Suprapubic skin (tissue), 4 donors: Measurements from ENCODE around the gene HRH4. TPM values are rescaled to one million over a fixed set of nuclear protein-coding genes. Genes with fewer than 3 reads are reported as not detected.

Experiments used
- DNase-seq, 2 donors: peaks; one replicate each; pipeline ENCODE4 v3.0.0-alpha.2; 2019; ENCODE audit warnings: low spot score in 2 of 2
- H3K27ac ChIP-seq: fragments of 200-600 bp; sonication (generic); one replicate; pipeline ENCODE4 v1.5.1; 2019
- H3K27me3 ChIP-seq: fragments of 200-600 bp; sonication (generic); one replicate; pipeline ENCODE4 v1.5.1; 2019
- H3K36me3 ChIP-seq: fragments of 200-600 bp; sonication (generic); one replicate; pipeline ENCODE4 v1.5.1; 2019
- H3K4me1 ChIP-seq: fragments of 200-600 bp; sonication (generic); one replicate; pipeline ENCODE4 v1.5.1; 2019
- H3K4me3 ChIP-seq: fragments of 200-600 bp; sonication (generic); one replicate; pipeline ENCODE4 v1.5.1; 2019; ENCODE audit warnings: mild to moderate bottlenecking
- H3K9me3 ChIP-seq: fragments of 200-600 bp; sonication (generic); one replicate; pipeline ENCODE4 v1.5.1; 2019
- EP300 ChIP-seq: sonication (generic); formaldehyde crosslinking; IDR thresholded peaks from one replicate; pipeline ENCODE4 v1.6.1; 2017; ENCODE audit warnings: antibody characterized with exemption
- POLR2A ChIP-seq, 2 donors: fragments of 450-650 bp; IDR thresholded peaks; one replicate each; pipeline ENCODE4 v1.6.1; 2017; ENCODE audit warnings: antibody characterized with exemption in 2 of 2, mild to moderate bottlenecking in 2 of 2, moderate library complexity in 2 of 2
- POLR2AphosphoS5 ChIP-seq, 3 donors: sonication (generic); formaldehyde crosslinking; IDR thresholded peaks; one replicate each; pipeline ENCODE4 v1.6.1; 2017; ENCODE audit warnings: antibody characterized with exemption in 3 of 3
- WGBS: methylation state at CpG from one replicate; pipeline ENCODE4 v1.1.5; 2018; 5-methylcytosine and 5-hydroxymethylcytosine counted together
- total RNA-seq, 4 donors: library from RNA; depleted of rRNA; stranded (reverse); fragments of >200 nt; gene quantifications; one replicate each; pipeline ENCODE4 v1.1.0, GENCODE V29; 2016
- TF ChIP-seq, protein P1 (sequence below), 2 donors: fragments of 200-600 bp in 1 of 2; fragments of 450-650 bp in 1 of 2; sonication (generic) in 1 of 2; IDR thresholded peaks; one replicate each; pipeline ENCODE4 v1.5.1; 2016 to 2019; ENCODE audit warnings: antibody characterized with exemption in 2 of 2, mild to moderate bottlenecking in 1 of 2, moderate library complexity in 1 of 2

Gene HRH4
- total RNA-seq, 4 donors from 2014 or later: 0.40 TPM; not detected in 3

DNA sequence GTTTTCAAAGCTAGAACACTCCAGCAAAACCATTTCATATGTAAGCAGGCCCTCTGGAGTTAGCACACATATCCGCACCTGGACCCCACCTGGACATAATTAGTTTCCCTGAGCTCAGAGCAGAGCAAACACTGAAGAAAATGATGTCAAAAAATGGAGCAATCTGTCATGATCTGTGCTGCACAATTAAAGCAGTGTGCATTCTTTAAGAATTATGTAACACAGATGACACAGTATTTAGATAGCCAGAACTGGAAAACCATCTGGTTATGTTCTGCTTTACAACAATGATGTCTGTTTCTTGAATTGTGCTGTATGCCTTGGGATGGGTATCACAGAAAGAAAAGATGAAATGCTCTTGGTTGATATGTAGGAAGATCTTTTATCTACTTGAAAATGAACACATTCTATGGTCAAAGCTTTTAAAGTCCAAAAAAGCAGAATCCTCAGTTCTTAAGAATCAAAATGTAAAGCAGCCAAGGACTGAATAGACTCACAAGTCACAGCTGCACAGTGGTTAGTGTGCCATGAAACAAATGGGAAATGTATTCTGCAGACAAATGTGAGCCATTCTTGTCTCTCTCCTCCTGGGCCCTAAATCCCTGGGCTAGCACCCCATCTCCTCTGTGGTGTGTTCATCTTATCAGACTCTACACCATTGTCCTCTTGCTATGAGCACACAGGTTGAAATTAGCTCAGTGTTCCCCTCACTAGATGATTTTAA is 36.8 kb downstream of the HRH4 start:
- Histone ChIP-seq H3K4me3 (no peak overlapping the region), H3K27me3 (no peaks in the 10 kb centered on the region), H3K27ac (no peak overlapping the region), H3K9me3 (no peaks in the 10 kb centered on the region), H3K36me3 (no peaks in the 10 kb centered on the region), H3K4me1 (no peaks in the 10 kb centered on the region)
- 67% methylated on average over 1 of the region's 1 CpG for WGBS
- no peak for DNase-seq
- TF ChIP-seq POLR2AphosphoS5 (IDR thresholded peaks at IDR 0.05): no peak

DNA sequence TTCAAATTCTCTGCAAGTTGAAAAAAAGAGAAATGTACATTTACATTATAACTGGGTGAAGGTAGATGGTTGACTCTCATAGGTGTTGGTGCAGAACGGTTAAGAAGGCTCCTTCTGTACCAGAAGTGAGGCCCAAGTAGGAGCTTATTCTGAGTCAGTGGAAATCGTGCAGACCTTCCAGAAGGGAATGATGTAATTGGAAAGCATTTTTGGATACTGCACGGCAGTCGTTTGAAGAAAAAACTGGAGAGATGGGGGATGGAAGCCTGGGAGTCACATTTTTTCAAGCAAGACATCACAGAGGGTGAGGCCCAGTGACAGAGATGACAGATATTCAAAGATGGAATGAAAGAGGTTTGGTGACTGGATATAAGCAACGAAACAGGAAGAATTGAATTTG is 39.4 kb downstream of the HRH4 start:
- Histone ChIP-seq H3K27me3 (no peaks in the 10 kb centered on the region), H3K9me3 (no peaks in the 10 kb centered on the region), H3K27ac (no peak overlapping the region), H3K4me3 (no peak overlapping the region), H3K36me3 (no peaks in the 10 kb centered on the region), H3K4me1 (no peaks in the 10 kb centered on the region)
- 58% methylated on average over 5 of the region's 5 CpGs for WGBS
- TF ChIP-seq POLR2A (IDR thresholded peaks at IDR 0.05) (no peak), EP300 (no peak), POLR2AphosphoS5 (IDR thresholded peaks at IDR 0.05) (no peak)
- TF ChIP-seq, protein P1, sequence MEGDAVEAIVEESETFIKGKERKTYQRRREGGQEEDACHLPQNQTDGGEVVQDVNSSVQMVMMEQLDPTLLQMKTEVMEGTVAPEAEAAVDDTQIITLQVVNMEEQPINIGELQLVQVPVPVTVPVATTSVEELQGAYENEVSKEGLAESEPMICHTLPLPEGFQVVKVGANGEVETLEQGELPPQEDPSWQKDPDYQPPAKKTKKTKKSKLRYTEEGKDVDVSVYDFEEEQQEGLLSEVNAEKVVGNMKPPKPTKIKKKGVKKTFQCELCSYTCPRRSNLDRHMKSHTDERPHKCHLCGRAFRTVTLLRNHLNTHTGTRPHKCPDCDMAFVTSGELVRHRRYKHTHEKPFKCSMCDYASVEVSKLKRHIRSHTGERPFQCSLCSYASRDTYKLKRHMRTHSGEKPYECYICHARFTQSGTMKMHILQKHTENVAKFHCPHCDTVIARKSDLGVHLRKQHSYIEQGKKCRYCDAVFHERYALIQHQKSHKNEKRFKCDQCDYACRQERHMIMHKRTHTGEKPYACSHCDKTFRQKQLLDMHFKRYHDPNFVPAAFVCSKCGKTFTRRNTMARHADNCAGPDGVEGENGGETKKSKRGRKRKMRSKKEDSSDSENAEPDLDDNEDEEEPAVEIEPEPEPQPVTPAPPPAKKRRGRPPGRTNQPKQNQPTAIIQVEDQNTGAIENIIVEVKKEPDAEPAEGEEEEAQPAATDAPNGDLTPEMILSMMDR (IDR thresholded peaks at IDR 0.05): no peak
- DNase-seq: no peak

DNA sequence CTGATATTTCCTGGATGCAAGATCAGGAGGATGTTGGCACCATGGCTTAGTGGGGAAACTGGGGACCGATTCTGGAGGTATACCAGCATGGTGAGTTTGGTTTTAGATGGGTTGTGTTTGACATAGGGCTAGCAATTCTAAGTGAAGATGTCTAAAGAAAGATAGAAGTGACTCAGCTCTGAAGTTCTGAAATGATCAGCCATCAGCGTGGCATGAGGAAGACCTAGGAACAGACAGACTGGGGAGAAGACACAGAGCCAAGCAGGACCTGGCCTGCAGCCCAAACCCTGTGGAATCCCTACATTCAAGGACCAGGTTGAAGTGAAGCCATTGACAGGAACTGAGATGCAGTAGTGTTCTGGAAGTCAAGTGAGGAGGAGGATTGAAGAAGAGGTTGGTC is 39.8 kb downstream of the HRH4 start:
- no peaks in the 10 kb centered on the region for H3K27me3 ChIP-seq
- WGBS: 80% methylated on average over 2 of the region's 2 CpGs
- TF ChIP-seq POLR2A (IDR thresholded peaks at IDR 0.05) (no peak), POLR2AphosphoS5 (IDR thresholded peaks at IDR 0.05) (no peak), EP300 (no peak)

GRCh38 chr18:24500766-24501165 is 40.3 kb downstream of the HRH4 start:
- H3K27me3 ChIP-seq: no peaks in the 10 kb centered on the region
- no peaks in the 10 kb centered on the region for H3K36me3 ChIP-seq
- DNase-seq: no peak
- no peaks in the 10 kb centered on the region for H3K9me3 ChIP-seq
- 88% methylated on average over 6 of the region's 6 CpGs for WGBS
- H3K27ac ChIP-seq: no peak overlapping the region
- no peak for TF ChIP-seq EP300
- TF ChIP-seq POLR2AphosphoS5 (IDR thresholded peaks at IDR 0.05): no peak
- TF ChIP-seq POLR2A (IDR thresholded peaks at IDR 0.05): no peak
- TF ChIP-seq, protein P1 (IDR thresholded peaks at IDR 0.05): no peak
- no peak overlapping the region for H3K4me3 ChIP-seq
- no peaks in the 10 kb centered on the region for H3K4me1 ChIP-seq

More for the DNA sequence above, 39.8 kb downstream of the HRH4 start:
- Histone ChIP-seq H3K4me1 (no peaks in the 10 kb centered on the region), H3K36me3 (no peaks in the 10 kb centered on the region), H3K9me3 (no peaks in the 10 kb centered on the region), H3K27ac (no peak overlapping the region), H3K4me3 (no peak overlapping the region)
- no peak for DNase-seq

DNA sequence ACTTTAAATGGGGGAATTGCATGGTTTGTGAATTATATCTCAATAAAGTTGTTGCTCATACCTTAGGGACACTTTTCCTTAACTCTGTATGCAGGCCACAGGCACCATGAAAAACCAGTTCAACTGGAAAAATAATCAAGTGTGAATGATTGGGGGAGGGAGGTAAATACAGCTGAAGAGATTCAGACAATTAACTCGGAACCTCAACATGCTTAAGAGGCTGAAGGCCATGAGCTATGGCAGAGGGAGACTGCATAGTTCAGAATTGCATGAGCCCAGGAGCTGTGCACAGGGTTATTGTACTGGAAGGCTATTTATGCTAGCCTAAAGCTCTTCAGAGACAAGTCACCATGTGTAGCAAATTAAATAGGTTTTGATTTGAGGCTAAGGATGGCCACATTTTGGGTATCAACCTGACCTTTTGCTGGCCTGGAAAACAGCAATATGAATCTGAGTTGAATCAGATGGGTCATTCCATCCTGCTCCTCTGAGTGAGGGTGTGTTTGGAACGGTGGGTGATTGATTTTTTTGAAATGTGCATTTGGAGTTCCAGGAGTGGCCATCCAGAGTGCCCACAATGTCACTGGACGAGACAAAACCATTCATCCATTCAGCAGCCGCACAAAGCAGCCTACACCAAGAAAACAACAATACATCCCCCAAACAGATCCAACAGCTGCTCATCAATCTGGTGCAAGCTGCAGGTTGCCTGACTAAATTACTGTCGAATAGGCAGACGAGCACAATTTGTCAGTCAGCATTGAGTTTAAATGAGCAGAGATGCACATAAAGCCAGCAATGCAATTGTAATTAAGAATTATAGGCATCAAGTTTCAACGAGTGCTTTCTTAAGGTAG is 42.5 kb downstream of the HRH4 start:
- no peaks in the 10 kb centered on the region for H3K36me3 ChIP-seq
- H3K27ac ChIP-seq: no peak overlapping the region
- no peaks in the 10 kb centered on the region for H3K4me1 ChIP-seq
- TF ChIP-seq POLR2A (IDR thresholded peaks at IDR 0.05) (no peak), EP300 (no peak), POLR2AphosphoS5 (IDR thresholded peaks at IDR 0.05) (no peak)
- TF ChIP-seq, protein P1 (IDR thresholded peaks at IDR 0.05): no peak
- WGBS: 82% methylated on average over 7 of the region's 7 CpGs
- DNase-seq: peak in 1 of 2 donors; percentile 24
- H3K27me3 ChIP-seq: no peaks in the 10 kb centered on the region
- no peaks in the 10 kb centered on the region for H3K9me3 ChIP-seq
- H3K4me3 ChIP-seq: no peak overlapping the region

DNA sequence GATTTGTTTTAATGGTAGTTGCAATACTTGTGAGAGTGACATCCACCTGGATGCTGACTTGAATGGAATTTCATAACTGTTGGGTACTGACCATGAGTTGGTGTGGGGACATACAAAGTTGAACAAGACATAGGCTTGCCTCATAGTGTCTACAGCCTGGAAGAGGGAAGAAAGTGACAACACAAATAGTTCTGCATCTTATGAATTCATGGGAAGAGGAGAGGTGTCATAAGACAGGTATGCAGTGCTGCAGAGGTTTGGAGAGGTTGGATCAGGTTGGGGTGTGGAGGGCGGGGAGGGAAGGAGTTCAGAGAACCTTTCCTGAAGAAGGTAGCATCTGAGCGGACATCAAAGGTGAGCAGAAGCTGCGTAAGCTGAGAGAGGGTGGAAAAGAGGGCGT is 44.0 kb downstream of the HRH4 start:
- TF ChIP-seq, protein P1 (IDR thresholded peaks at IDR 0.05): no peak
- no peak for TF ChIP-seq POLR2A (IDR thresholded peaks at IDR 0.05)
- no peak for TF ChIP-seq EP300
- no peak for TF ChIP-seq POLR2AphosphoS5 (IDR thresholded peaks at IDR 0.05)
- Histone ChIP-seq H3K4me1 (no peaks in the 10 kb centered on the region), H3K36me3 (no peaks in the 10 kb centered on the region), H3K27ac (no peak overlapping the region), H3K4me3 (no peak overlapping the region), H3K9me3 (no peaks in the 10 kb centered on the region), H3K27me3 (no peaks in the 10 kb centered on the region)
- DNase-seq: no peak
- WGBS: 74% methylated on average over 4 of the region's 4 CpGs
